ENCODE results near the gene DYNC2LI1.

The DYNC2LI1 gene

GRCh38 chr2:43790147-43790546 is 16.3 kb downstream of the DYNC2LI1 start:
- ChIA-PET POLR2A (no interaction called here), CTCF (interaction anchor here (0.7 to 1.3 kb wide), 2 partner anchors 9 to 1594 kb away, joined by 3 to 5 read pairs; no protein-coding TSS in a partner anchor)
- no peak for DNase-seq (ENCODE audit: low read depth, low spot score)
- TF ChIP-seq, protein P1, sequence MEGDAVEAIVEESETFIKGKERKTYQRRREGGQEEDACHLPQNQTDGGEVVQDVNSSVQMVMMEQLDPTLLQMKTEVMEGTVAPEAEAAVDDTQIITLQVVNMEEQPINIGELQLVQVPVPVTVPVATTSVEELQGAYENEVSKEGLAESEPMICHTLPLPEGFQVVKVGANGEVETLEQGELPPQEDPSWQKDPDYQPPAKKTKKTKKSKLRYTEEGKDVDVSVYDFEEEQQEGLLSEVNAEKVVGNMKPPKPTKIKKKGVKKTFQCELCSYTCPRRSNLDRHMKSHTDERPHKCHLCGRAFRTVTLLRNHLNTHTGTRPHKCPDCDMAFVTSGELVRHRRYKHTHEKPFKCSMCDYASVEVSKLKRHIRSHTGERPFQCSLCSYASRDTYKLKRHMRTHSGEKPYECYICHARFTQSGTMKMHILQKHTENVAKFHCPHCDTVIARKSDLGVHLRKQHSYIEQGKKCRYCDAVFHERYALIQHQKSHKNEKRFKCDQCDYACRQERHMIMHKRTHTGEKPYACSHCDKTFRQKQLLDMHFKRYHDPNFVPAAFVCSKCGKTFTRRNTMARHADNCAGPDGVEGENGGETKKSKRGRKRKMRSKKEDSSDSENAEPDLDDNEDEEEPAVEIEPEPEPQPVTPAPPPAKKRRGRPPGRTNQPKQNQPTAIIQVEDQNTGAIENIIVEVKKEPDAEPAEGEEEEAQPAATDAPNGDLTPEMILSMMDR (IDR thresholded peaks at IDR 0.05; ENCODE audit: insufficient read depth, low read length, missing control alignments) = no peak
- no peak overlapping the region for H3K4me3 ChIP-seq (ENCODE audit: low read depth, low read length)

DNA sequence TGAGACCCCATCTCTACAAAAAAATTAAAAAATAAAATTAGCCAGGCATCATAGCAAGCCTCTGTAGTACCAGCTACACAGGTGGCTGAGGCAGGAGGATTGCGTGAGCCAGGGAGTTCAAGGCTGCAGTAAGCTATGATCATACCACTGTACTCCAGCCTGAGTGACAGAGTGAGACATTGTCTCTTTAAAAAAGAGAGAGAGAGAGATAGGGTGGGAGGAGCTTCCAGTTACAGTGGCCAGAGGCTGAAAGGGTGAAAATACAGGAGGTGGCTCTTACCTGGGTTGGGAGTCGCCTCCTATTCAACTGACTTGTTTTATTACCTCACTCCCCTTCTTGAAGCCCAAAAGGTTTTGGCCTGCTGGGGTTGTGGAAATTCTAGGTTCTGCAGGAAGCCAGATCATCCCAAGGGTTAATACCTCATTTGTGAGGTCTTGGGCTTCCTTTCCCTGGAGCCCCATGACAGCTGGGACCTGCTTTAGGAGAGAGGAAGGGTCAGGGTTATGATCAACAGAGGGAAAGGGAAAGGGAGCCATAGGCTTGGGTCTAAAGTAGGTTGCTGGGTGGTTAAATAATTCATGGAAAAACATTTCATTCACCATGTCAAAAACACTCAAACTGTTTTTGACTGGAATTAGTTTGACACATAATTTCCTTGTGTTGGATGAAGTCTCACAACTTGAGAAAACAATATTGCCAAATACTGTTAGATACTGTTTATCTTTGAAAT is 17.4 kb downstream of the DYNC2LI1 start:
- TF ChIP-seq, protein P1 (IDR thresholded peaks at IDR 0.05; ENCODE audit: insufficient read depth, low read length, missing control alignments) = no peak
- no peak overlapping the region for H3K4me3 ChIP-seq (ENCODE audit: low read depth, low read length)
- ChIA-PET POLR2A (no interaction called here), CTCF (no interaction called here)
- DNase-seq (ENCODE audit: low read depth, low spot score) = no peak

DNA sequence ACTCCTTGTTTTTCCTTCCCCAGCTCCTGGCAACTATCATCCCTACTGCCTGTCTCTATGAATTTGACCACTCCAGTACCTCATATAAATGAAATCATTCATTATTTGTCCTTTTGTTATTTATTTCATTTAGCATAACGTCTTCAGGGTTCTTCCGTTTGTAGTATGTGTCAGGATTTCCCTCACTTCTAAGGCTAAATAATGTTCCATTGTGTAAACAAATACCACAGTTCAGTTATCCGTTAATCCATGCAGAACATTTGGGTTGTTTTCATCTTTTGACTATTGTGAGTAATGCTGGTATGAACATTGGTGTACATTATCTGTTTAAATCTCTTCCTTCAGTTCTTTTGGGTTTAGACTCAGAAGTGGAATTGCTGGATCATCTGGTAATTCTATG is 18.8 kb downstream of the DYNC2LI1 start:
- DNase-seq (ENCODE audit: low read depth, low spot score) = no peak
- H3K4me3 ChIP-seq (ENCODE audit: low read depth, low read length) = no peak overlapping the region
- TF ChIP-seq, protein P1 (IDR thresholded peaks at IDR 0.05; ENCODE audit: insufficient read depth, low read length, missing control alignments) = no peak
- POLR2A ChIA-PET = no interaction called here
- CTCF ChIA-PET = no interaction called here

- H3K4me3 ChIP-seq (ENCODE audit: low read depth, low read length) = no peak overlapping the region
- ChIA-PET POLR2A (no interaction called here), CTCF (interaction anchor here (1.5 kb wide), 1 partner anchor 186 kb away, joined by 3 read pairs; no protein-coding TSS in a partner anchor)
- TF ChIP-seq, protein P1 (IDR thresholded peaks at IDR 0.05; ENCODE audit: insufficient read depth, low read length, missing control alignments) = no peak
- no peak for DNase-seq (ENCODE audit: low read depth, low spot score)
These were observed 21.1 kb downstream of the DYNC2LI1 start for GRCh38 chr2:43794956-43795355.

- POLR2A ChIA-PET = no interaction called here
- TF ChIP-seq, protein P1 (IDR thresholded peaks at IDR 0.05; ENCODE audit: insufficient read depth, low read length, missing control alignments) = no peak
- DNase-seq (ENCODE audit: low read depth, low spot score) = no peak
- no peak overlapping the region for H3K4me3 ChIP-seq (ENCODE audit: low read depth, low read length)
- CTCF ChIA-PET = interaction anchor here (0.6 to 1.5 kb wide), 3 partner anchors 9 to 1612 kb away, joined by 3 read pairs; no protein-coding TSS in a partner anchor
These were observed 22.4 kb downstream of the DYNC2LI1 start for GRCh38 chr2:43796206-43796605.

GRCh38 chr2:43798300-43798699 is 24.5 kb downstream of the DYNC2LI1 start:
- DNase-seq (ENCODE audit: low read depth, low spot score) = no peak
- POLR2A ChIA-PET = interaction anchor here (0.6 kb wide), 1 partner anchor 93 kb away, joined by 4 read pairs; no protein-coding TSS in a partner anchor
- no peak overlapping the region for H3K4me3 ChIP-seq (ENCODE audit: low read depth, low read length)
- CTCF ChIA-PET = interaction anchor here (1.0 kb wide), 2 partner anchors 9 to 11 kb away, joined by 3 to 5 read pairs; no protein-coding TSS in a partner anchor
- TF ChIP-seq, protein P1 (IDR thresholded peaks at IDR 0.05; ENCODE audit: insufficient read depth, low read length, missing control alignments) = no peak

All from AG04449 (cell line).